Kidney (tissue), 14 donors: ENCODE results near the gene PRDM10. TPM values are rescaled to one million over a fixed set of nuclear protein-coding genes. Genes with fewer than 3 reads are reported as not detected.
A peak's percentile ranks its signal among the peaks of the same experiment; 100 is the strongest.

Experiments used
- DNase-seq, 5 donors: peaks; one replicate each; pipeline ENCODE4 v3.0.0-alpha.2; 2013 to 2020
- FAIRE-seq: peaks from 2 replicates; lab custom pipeline; 2012; peaks lifted over from hg19 to GRCh38; lab: Jason Lieb, UNC
- H3K27ac ChIP-seq, 2 donors: one replicate each; pipeline ENCODE4 v1.7.0; 2013; ENCODE audit warnings: low read depth in 2 of 2, low read length in 2 of 2, inconsistent platforms in 1 of 2
- H3K27me3 ChIP-seq: one replicate; pipeline ENCODE4 v1.7.1; 2013; ENCODE audit warnings: low read length, inconsistent platforms; ENCODE audit not compliant: control insufficient read depth, insufficient read depth
- H3K36me3 ChIP-seq, 3 donors: one replicate each; pipeline versions ENCODE4 v1.7.0 to v1.7.1; 2013; ENCODE audit warnings: low read length in 3 of 3, control low read depth in 1 of 3, inconsistent platforms in 1 of 3; ENCODE audit not compliant: insufficient read depth in 3 of 3, control insufficient read depth in 2 of 3
- H3K4me1 ChIP-seq, 3 donors: one replicate each; pipeline versions ENCODE4 v1.7.0 to v1.7.1; 2013; ENCODE audit warnings: low read length in 3 of 3, inconsistent platforms in 1 of 3, low read depth in 1 of 3; ENCODE audit not compliant: control insufficient read depth in 2 of 3, insufficient read depth in 2 of 3
- H3K4me3 ChIP-seq, 3 donors: one replicate each; pipeline versions ENCODE4 v1.7.0 to v1.8.1; 2013; ENCODE audit warnings: low read length in 3 of 3, control low read depth in 1 of 3, inconsistent platforms in 1 of 3
- H3K9ac ChIP-seq, 3 donors: one replicate each; pipeline versions ENCODE4 v1.7.0 to v1.7.1; 2013; ENCODE audit warnings: low read length in 3 of 3, control low read depth in 1 of 3, inconsistent platforms in 1 of 3
- H3K9me3 ChIP-seq, 3 donors: one replicate each; pipeline versions ENCODE4 v1.7.0 to v1.7.1; 2013; ENCODE audit warnings: low read length in 3 of 3, control low read depth in 1 of 3, inconsistent platforms in 1 of 3; ENCODE audit not compliant: control insufficient read depth in 2 of 3, insufficient read depth in 1 of 3
- CTCF ChIP-seq: IDR thresholded peaks from 3 replicates; pipeline ENCODE4 v1.5.1; 2012; ENCODE audit warnings: mild to moderate bottlenecking, moderate library complexity, borderline replicate concordance; ENCODE audit not compliant: insufficient read depth; ENCODE audit errors: extremely low read depth
- intact Hi-C: fragments of 100-400 bp; cut with DNase I; formaldehyde crosslinking; loops from one replicate; pipeline ENCODE4 v1.11.1; 2022
- polyA plus RNA-seq: library from polyadenylated mRNA; stranded (reverse); fragments of 350-450 nt; fragmentation: Illumina TruSeq; extraction: RNeasy Lipid Tissue Mini Kit (QIAGEN cat#74804); gene quantifications from one replicate; pipeline ENCODE4 v1.2.3, GENCODE V29; 2014; ENCODE audit warnings: low read depth, low replicate concordance; ENCODE audit not compliant: insufficient read depth
- total RNA-seq: library from RNA; stranded (reverse); fragmentation: NEBNext Ultra II Directional; extraction: Animal tissue kit (Norgen Biotek cat#: 25700); gene quantifications from one replicate; pipeline ENCODE4 v1.2.1, GENCODE V29; 2021
- donor health status: control.
- donor health status: control.
- donor health status: control.
- donor health status: control.
- donor health status: control.
- donor health status: DM: yes; HTN: yes; CAD: no.
- donor health status: Normal renal cell carcinoma (clear cell type).

PRDM10 gene
- total and polyA plus RNA-seq, 2 donors from 2014 or later, result 1.5 to 8.0 TPM

- TF ChIP-seq CTCF, result no peak
- Histone ChIP-seq H3K4me3 (no peak overlapping the region), H3K4me1 (peaks cover 0 to 3% (median 0%) of the 10 kb centered on the region in 3 donors), H3K27ac (no peak overlapping the region), H3K9me3 (no peaks in the 10 kb centered on the region), H3K9ac (no peak overlapping the region), H3K36me3 (no peaks in the 10 kb centered on the region), H3K27me3 (no peaks in the 10 kb centered on the region)
- intact Hi-C loops, result no loop called here
- no peak for DNase-seq
- no peak for FAIRE-seq
Observed at GRCh38 chr11:129948926-129949466, 53.6 kb downstream of the PRDM10 start.

- no peak overlapping the region for H3K9ac ChIP-seq
- H3K4me1 ChIP-seq, result peaks cover 0 to 3% (median 0%) of the 10 kb centered on the region in 3 donors
- no peaks in the 10 kb centered on the region for H3K9me3 ChIP-seq
- intact Hi-C loops, result no loop called here
- no peaks in the 10 kb centered on the region for H3K36me3 ChIP-seq
- no peaks in the 10 kb centered on the region for H3K27me3 ChIP-seq
- no peak overlapping the region for H3K4me3 ChIP-seq
- no peak overlapping the region for H3K27ac ChIP-seq
- DNase-seq (peak in 4 of 5 donors; percentile 39 to 69 (median 52)), FAIRE-seq (no peak)
- no peak for TF ChIP-seq CTCF
Observed at GRCh38 chr11:129947474-129947873, 55.2 kb downstream of the PRDM10 start.

GRCh38 chr11:129946965-129947364 is 55.7 kb downstream of the PRDM10 start:
- TF ChIP-seq CTCF, result no peak
- no peak for FAIRE-seq
- no peak overlapping the region for H3K27ac ChIP-seq
- H3K9me3 ChIP-seq, result no peaks in the 10 kb centered on the region
- intact Hi-C loops, result no loop called here
- no peak for DNase-seq
- H3K9ac ChIP-seq, result no peak overlapping the region
- H3K4me1 ChIP-seq, result peaks cover 0 to 3% (median 0%) of the 10 kb centered on the region in 3 donors
- no peaks in the 10 kb centered on the region for H3K36me3 ChIP-seq
- no peak overlapping the region for H3K4me3 ChIP-seq
- no peaks in the 10 kb centered on the region for H3K27me3 ChIP-seq

GRCh38 chr11:129946256-129946655 is 56.4 kb downstream of the PRDM10 start:
- Histone ChIP-seq H3K9me3 (no peaks in the 10 kb centered on the region), H3K4me1 (peaks cover 0 to 3% (median 0%) of the 10 kb centered on the region in 3 donors), H3K4me3 (no peak overlapping the region), H3K27ac (no peak overlapping the region), H3K27me3 (no peaks in the 10 kb centered on the region), H3K9ac (no peak overlapping the region), H3K36me3 (peaks cover 0 to 2% (median 0%) of the 10 kb centered on the region in 3 donors)
- DNase-seq (no peak), FAIRE-seq (no peak)
- TF ChIP-seq CTCF, result no peak
- intact Hi-C loops, result no loop called here
